Endometrial microvascular endothelial cells (primary cell): ENCODE data around the gene GALNT9. TPM values are rescaled to one million over a fixed set of nuclear protein-coding genes. Genes with fewer than 3 reads are reported as not detected.

Experiments used
- in situ Hi-C: cut with HindIII; loops from 2 replicates; pipeline ENCODE4 v1.10.0; 2017; ENCODE audit warnings: low sequenced_read_pairs, low pct_unique_long_range_greater_than_20kb; ENCODE audit errors: inconsistent ontology term
- total RNA-seq: library from RNA; depleted of rRNA; stranded (reverse); fragments of >200 nt; gene quantifications from one replicate; pipeline ENCODE4 v1.2.3, GENCODE V29; 2015; ENCODE audit errors: inconsistent ontology term

Gene GALNT9
- total RNA-seq, 1 donor from 2014 or later: not detected

DNA sequence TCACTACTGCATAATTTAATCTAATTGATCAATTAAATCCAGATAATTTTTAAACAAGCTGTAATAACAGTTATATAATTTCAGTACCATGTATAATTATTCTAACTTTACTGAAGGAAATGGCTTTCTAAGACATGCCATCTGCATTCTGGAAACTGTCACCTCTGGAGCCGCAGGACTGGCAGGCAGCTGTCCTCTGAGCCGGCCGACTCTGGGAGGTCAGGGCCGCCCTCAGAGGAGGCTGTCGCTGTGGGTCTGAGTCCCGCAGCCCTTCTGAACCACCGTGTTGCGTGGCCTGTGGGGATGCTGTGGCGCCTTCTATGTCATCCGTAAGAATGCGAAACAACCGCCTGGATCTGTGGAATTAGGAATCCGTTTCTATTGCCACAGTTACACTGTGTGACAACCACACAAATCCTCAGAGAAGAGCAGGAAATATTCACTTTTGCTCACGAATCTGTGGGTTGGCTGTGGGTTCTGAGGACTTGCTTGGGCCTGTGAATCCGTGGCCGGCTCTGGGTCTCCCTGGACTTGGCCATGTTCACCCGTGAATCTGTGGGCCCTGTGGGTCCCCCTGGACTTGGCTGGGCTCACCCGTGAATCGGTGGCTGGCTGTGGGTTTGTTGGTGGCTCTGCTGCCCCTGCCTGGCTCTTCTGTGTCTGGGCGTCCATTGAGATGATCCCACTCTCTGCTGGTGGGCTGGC is 17.2 kb upstream of the GALNT9 start:
- in situ Hi-C loops: no loop called here

- in situ Hi-C loops: no loop called here
These were observed 16.3 kb upstream of the GALNT9 start for GRCh38 chr12:132345561-132346200.

DNA sequence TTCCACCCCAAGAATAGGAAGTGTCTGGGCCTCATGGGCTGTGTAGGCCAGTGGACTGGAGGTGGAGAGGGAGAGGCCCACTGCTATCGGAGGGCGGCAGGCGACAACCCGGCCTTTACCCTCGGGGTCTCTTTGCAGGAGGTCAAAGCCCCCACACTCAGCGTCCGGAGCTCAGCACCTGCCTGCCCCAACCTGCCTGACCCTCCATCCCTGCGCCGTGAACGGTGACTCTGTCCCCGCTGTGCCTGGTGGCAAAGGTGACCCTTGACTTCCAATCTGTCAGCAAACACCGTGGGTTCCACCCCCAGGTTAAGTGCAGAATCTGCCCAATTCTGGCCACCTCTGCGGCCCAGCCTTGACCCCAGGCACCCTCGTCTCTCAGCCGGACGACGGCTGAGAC is 15.7 kb upstream of the GALNT9 start:
- in situ Hi-C loops: no loop called here

DNA sequence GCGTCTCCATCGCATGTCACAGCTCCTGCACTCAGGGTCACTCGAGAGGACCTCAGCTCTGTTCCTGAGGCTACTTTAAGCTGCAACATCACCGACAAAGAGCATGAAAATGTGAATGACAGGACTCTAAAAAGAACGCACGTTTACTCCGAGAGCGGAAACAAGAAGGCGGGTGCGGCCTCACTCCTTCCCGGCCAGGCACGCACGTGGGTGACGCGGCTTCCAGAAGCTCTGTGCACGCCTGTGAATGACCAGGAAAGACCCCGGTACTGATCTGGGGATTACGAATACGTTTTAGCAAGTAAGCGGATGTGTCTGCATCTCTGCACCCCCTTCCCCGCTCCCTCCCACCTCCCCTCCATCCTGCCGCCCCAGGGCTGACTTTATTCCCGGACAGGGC is 15.2 kb upstream of the GALNT9 start:
- in situ Hi-C loops: no loop called here

DNA sequence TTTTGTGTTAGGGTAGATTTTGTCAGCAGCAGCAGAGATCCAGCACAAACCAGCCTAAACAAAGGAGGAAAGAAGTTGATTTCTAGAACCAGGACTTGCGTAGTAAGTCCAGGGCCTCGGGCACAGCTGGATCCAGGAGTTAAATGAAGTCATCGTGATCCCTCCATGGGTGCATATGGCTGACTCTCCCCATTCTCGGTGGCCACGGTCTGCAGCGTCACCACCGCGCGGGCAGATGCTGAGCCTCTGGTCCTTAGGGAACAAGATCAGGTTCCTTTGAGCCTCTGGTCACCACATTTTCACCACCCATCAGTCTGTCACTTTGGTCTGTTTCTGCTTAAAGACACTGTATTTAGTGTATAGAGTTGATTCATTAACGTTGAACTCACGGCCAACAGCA is 14.8 kb upstream of the GALNT9 start:
- in situ Hi-C loops: no loop called here

GRCh38 chr12:132343294-132344004 is 14.1 kb upstream of the GALNT9 start:
- in situ Hi-C loops: no loop called here

DNA sequence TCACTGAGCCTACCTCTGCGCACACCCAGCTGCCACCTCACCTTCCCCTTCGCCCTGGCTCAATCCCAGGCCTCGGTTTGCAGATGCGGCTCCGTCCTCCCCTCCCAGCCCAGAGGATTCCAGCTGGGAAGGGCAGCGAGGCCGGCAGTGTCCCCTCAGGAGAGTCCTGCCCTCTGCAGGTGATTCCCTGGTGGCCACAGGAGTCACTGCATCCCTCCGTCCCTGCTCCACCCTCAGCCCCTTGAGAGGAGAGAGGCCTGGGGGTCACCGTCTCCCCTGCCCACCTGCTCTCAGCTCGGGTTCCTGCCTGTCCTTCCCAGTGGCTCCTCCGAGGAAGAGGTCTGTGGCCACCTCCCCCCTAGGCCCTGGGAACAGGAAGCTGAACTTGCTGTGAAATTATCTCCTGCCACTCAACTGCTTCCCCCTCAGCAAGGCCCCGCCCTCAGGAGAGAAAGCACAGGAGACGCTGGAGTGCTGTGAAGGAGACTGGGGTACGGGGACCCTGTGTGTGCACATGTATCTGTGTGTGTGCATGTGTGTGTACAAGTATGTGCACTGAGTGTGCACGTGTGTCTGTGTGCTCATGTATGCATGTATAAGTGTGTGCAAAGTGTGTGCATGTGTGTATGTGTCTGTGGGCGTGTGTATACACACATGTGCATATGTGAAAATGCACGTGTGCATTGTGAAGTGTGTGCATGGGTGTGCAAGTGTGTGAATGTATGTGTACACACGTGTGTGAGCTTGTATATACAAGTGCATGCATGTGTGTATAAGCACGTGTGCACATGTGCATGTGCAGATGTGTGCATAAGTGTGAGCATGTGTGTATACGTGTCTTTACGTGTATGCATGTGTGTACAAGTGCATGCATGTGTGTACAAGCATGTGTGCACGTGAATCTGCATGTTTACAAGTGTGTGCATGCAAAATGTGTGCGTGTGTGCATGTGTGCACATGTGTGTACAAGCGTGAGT is 13.2 kb upstream of the GALNT9 start:
- in situ Hi-C loops: no loop called here

DNA sequence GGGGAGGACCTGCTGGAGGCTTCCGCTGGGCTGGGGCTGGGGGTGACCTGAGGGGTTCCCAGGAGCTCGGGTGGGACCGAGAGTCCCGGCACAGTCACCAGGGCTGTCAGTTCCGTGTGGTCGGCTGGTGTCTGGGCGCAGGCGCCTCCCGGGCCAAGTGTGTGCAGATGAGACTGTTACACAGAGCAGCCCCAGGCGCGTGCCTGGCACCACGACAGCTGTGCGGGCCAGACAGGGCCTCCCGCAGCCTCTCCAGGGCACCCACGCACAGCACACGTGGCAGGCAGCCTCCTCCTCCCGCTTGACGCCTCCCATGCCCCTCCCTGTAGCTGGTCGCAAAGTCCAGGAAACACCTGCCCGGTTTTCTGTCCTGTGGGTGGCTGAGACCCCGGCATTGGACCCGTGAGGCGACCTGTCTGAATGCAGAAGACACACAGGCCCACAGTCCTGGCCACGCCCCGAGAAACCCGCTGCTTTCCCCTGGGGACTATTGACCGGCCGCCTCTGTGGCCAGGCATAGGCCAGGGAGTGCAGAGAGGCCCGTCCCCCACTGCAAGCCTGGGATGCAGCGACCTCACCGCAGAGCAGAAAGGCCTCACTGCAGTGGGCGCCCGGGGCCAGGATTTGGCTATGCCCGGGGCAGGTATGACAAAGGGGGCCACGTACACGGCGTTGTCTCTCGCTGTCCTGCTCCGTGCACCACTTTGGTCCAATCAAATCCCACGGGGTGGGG is 12.1 kb upstream of the GALNT9 start:
- in situ Hi-C loops: no loop called here

DNA sequence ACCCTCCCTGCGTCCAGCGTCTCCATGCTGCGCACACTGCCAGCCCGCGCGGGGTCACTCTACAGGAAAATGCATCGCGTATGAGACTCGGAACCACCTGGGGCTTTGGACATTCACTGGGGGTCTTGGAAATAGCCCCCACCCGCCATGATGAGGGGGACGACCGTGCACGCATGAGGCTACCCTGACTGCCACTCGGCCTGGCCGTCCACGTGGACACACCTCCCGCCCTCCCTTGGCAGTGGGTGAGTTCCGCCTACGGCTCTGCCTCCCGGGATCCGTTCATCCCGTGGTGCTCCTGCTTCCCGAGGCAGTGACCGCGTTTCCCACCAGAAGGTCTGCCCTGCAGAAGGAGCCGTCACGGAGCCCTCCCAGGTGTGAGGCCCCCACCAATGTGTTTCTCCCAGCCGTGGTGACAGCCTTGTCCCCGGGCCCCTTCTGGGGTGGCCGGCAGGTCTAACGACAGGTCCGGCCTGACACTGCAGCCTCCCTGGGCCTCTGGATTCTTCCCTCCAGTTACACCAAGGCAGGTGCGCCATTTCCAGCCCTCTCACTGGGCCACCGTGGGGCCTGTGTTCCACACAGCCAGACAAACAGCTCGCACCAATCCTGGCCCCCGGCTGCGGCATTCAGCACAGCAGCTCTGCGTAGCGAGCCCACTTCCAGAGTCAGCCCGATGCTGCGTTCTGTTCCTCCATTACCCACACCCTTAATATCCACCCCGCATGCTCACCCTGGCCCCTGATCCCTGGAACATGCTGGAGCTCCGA is 11.1 kb upstream of the GALNT9 start:
- in situ Hi-C loops: no loop called here

DNA sequence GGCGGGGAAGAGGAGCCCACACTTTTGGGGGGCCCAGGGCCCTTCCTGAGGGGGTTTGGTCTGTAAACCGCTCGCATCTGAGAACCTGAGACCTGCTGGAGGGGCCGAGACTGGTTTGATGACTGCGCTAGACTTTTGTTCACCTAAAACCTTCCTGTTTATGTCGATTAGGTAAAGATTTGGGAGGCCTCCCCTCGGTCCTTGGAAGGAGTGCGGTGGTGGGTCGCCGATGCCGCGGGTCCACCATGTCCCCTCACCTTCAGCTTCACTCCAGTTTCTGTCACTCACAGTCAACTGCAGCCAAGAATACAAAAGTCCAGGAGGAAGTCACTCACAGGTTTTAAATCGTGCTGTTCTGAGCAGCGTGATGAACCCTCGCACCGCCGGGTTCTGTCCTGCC is 10.5 kb upstream of the GALNT9 start:
- in situ Hi-C loops: no loop called here

DNA sequence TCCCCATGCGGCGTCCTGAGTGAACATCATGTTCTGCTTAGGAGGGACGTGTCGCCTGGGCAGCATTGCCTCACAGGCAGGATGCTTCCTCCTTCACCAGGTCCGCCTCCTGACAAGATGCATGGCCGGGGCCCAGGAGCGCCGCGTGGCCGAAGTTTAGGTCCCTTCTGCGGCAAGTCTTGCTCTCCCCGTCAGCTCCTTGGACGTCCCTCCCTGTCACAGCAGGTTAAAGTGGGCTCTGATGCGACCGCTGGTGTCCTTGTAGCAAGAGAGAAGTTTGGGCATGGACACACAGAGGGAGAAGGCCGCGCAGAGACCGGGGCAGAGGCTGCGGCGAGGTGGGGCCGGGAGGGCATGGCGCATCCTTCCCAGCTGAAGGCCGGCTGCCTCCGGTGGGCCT is 9.4 kb upstream of the GALNT9 start:
- in situ Hi-C loops: no loop called here

- in situ Hi-C loops: no loop called here
These were observed 8.9 kb upstream of the GALNT9 start for GRCh38 chr12:132338311-132338710.

GRCh38 chr12:132337557-132337956 is 8.2 kb upstream of the GALNT9 start:
- in situ Hi-C loops: no loop called here

GRCh38 chr12:132336451-132337413 is 7.3 kb upstream of the GALNT9 start:
- in situ Hi-C loops: no loop called here

DNA sequence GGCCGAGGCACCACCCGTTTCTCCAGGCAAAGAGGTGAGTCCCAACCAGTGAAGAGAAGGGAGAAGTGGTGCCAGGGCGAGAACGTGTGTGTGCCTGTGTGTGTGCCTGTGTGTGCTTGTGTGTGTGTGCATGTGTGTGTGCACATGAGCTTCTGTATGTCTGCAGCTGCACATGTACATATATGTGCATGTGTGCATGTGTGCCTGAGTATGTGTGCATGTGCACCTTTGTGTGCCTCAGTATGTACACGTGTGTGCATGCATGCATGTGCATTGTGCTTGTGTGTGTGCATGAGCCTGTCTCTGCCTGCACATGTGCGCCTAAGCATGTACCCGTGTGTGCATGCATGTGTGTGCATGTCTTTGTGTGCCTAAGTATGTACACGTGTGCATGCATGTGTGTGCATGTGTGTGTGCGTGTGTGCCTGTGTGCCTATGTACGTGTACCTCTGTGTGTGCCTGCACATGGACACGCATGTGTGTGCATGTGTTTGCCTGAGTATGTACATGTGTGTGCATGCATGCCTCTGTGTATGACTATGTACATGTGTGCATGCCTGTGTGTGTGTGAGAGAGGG is 5.9 kb upstream of the GALNT9 start:
- in situ Hi-C loops: no loop called here

DNA sequence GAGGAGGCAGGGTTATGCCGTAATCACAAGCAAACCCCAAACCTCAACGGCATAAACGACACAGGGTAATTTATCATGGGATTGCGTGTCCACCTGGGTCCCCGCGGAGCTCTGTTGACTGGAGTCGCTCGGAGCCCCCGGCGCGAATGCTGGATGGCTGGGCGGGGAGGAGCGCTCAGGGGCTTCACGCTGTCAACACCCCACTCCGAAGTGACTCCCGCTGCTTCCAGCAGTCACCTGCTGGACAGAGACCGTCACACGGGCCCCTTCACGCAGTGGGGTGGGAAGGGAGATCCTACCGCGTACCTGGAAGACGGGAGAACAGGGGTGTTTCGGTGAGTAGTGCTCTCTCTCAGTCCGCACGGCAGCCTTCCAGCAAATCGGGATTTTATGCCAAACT is 4.4 kb upstream of the GALNT9 start:
- in situ Hi-C loops: no loop called here
